HCT116 (cell line): Measurements from ENCODE around the gene RP9. TPM values are rescaled to one million over a fixed set of nuclear protein-coding genes. Genes with fewer than 3 reads are reported as not detected.
A peak's percentile ranks its signal among the peaks of the same experiment; 100 is the strongest.

ENCODE experiments used
- ATAC-seq: fragments of 200-7000 bp; cut with Tn5 transposase; 2 replicates; pipeline ENCODE4 v1.9.1; 2020; ENCODE audit warnings: mild to moderate bottlenecking, moderate library complexity
- BruUV-seq: library from RNA; stranded (reverse); fragments of 400-500 nt; replicated peaks from 2 replicates; lab custom pipeline; 2021; lab: Mats Ljungman, UMichigan
- CTCF ChIA-PET: fragments of 300-600 bp; sonication (Branson Sonifier 250); formaldehyde crosslinking; loops from one replicate; lab custom pipeline; 2021; ENCODE audit warnings: antibody characterized with exemption; lab: Charles Lee
- POLR2A ChIA-PET: fragments of 300-600, 350-600 bp; sonication (Branson Sonifier 250); formaldehyde crosslinking; loops from one replicate; lab custom pipeline; 2021; ENCODE audit warnings: antibody characterized with exemption; lab: Charles Lee
- RAD21 ChIA-PET, 2 experiments: fragments of 300-600 bp; sonication (Branson Sonifier 250); formaldehyde crosslinking; loops; one replicate each; lab custom pipeline; 2023; ENCODE audit warnings: low total read pairs in 2 of 2; ENCODE audit not compliant: uncharacterized antibody in 2 of 2, unreplicated experiment in 2 of 2, low non-redundant PET in 1 of 2; lab: Charles Lee
- DNase-seq: peaks from one replicate; pipeline ENCODE4 v3.0.0-alpha.2; 2010; ENCODE audit warnings: low read depth, low spot score
- H2AFZ ChIP-seq: fragments of 200-600 bp; shearing (Covaris generic), sonication (generic); 2 replicates; pipeline ENCODE4 v1.6.1; 2017; ENCODE audit warnings: low read depth, mixed run types, mixed read lengths, antibody characterized with exemption, low read length; ENCODE audit not compliant: poor library complexity, severe bottlenecking
- H3K27ac ChIP-seq: 2 replicates; pipeline ENCODE4 v1.5.1; 2012; ENCODE audit warnings: low read depth, low read length
- H3K27me3 ChIP-seq: fragments of 200-600 bp; sonication (generic); 2 replicates; pipeline ENCODE4 v1.6.1; 2016; ENCODE audit warnings: mixed run types, low read length, mixed read lengths; ENCODE audit not compliant: insufficient read depth
- H3K36me3 ChIP-seq, 2 experiments: fragments of 200-500 bp in 1 of 2; fragments of 200-600 bp in 1 of 2; sonication (Bioruptor generic) in 1 of 2; sonication (generic) in 1 of 2; 2 replicates each; pipeline versions ENCODE4 v1.5.1 to v1.6.1; 2014 to 2016; ENCODE audit warnings: low read length in 2 of 2, inconsistent platforms in 1 of 2, mixed read lengths in 1 of 2, mixed run types in 1 of 2; ENCODE audit not compliant: insufficient read depth in 2 of 2, control insufficient read depth in 1 of 2
- H3K4me1 ChIP-seq, 2 experiments: fragments of 200-600 bp in 1 of 2; sonication (generic) in 1 of 2; 2 replicates each; pipeline versions ENCODE4 v1.5.1 to v1.6.1; 2012 to 2017; ENCODE audit warnings: low read length in 2 of 2, inconsistent platforms in 1 of 2, mild to moderate bottlenecking in 1 of 2, mixed read lengths in 1 of 2, mixed run types in 1 of 2, moderate library complexity in 1 of 2; ENCODE audit not compliant: insufficient read depth in 2 of 2, control insufficient read depth in 1 of 2
- H3K4me2 ChIP-seq: fragments of 200-600 bp; sonication (generic); 2 replicates; pipeline ENCODE4 v1.6.1; 2017; ENCODE audit warnings: mixed run types, low read length, mixed read lengths
- H3K4me3 ChIP-seq, 2 experiments: fragments of 200-600 bp in 1 of 2; sonication (generic) in 1 of 2; replicated peaks in 1 of 2; 2 replicates each; pipeline ENCODE4 v1.5.1; 2011 to 2016; ENCODE audit warnings: low read length in 2 of 2, control low read depth in 1 of 2, low read depth in 1 of 2, mild to moderate bottlenecking in 1 of 2, mixed read lengths in 1 of 2, mixed run types in 1 of 2
- H3K79me2 ChIP-seq: fragments of 200-600 bp; sonication (generic); 2 replicates; pipeline ENCODE4 v1.6.1; 2017; ENCODE audit warnings: mild to moderate bottlenecking, mixed run types, low read length, moderate library complexity, mixed read lengths; ENCODE audit not compliant: insufficient read depth
- H3K9ac ChIP-seq: fragments of 200-600 bp; sonication (generic); 2 replicates; pipeline ENCODE4 v1.6.1; 2016; ENCODE audit warnings: low read length, mixed read lengths
- H3K9me2 ChIP-seq: fragments of 200-600 bp; sonication (generic), shearing (Covaris generic); 2 replicates; pipeline ENCODE4 v1.6.1; 2017; ENCODE audit warnings: mixed run types, mild to moderate bottlenecking, moderate library complexity; ENCODE audit not compliant: insufficient read depth
- H3K9me3 ChIP-seq, 2 experiments: fragments of 200-500 bp in 1 of 2; fragments of 200-600 bp in 1 of 2; sonication (Bioruptor generic) in 1 of 2; sonication (generic) in 1 of 2; 2 replicates each; pipeline ENCODE4 v1.6.1; 2014 to 2017; ENCODE audit warnings: low read length in 2 of 2, mixed read lengths in 2 of 2, inconsistent platforms in 1 of 2, low read depth in 1 of 2, mild to moderate bottlenecking in 1 of 2, mixed run types in 1 of 2, moderate library complexity in 1 of 2; ENCODE audit not compliant: control insufficient read depth in 1 of 2, insufficient read depth in 1 of 2
- H4K20me1 ChIP-seq: fragments of 200-600 bp; sonication (generic), shearing (Covaris generic); 2 replicates; pipeline ENCODE4 v1.6.1; 2017; ENCODE audit warnings: mixed run types, mild to moderate bottlenecking, moderate library complexity; ENCODE audit not compliant: insufficient read depth
- ATF3 ChIP-seq: IDR thresholded peaks from 2 replicates; pipeline ENCODE4 v1.6.1; 2012
- CBX3 ChIP-seq: IDR thresholded peaks from 2 replicates; pipeline ENCODE4 v1.6.1; 2012; ENCODE audit warnings: low read depth
- CEBPB ChIP-seq: IDR thresholded peaks from 2 replicates; pipeline ENCODE4 v1.6.1; 2012; ENCODE audit warnings: low read depth
- EGR1 ChIP-seq: IDR thresholded peaks from 2 replicates; pipeline ENCODE4 v1.6.1; 2012; ENCODE audit warnings: low read depth
- ELF1 ChIP-seq: IDR thresholded peaks from 2 replicates; pipeline ENCODE4 v1.6.1; 2012; ENCODE audit warnings: low read depth, borderline replicate concordance
- EZH2 ChIP-seq: fragments of 200-600 bp; sonication (generic); IDR thresholded peaks from 2 replicates; pipeline ENCODE4 v1.6.1; 2017; ENCODE audit warnings: antibody characterized with exemption, mixed run types
- EZH2phosphoT487 ChIP-seq: fragments of 200-600 bp; IDR thresholded peaks from 2 replicates; pipeline ENCODE4 v1.6.1; 2018; ENCODE audit warnings: antibody characterized with exemption, borderline replicate concordance
- FOSL1 ChIP-seq: IDR thresholded peaks from 2 replicates; pipeline ENCODE4 v1.6.1; 2012; ENCODE audit warnings: low read depth
- JUND ChIP-seq: IDR thresholded peaks from 2 replicates; pipeline ENCODE4 v1.6.1; 2012
- POLR2A ChIP-seq: IDR thresholded peaks from 2 replicates; pipeline ENCODE4 v1.7.0; 2011; ENCODE audit warnings: borderline replicate concordance; ENCODE audit not compliant: insufficient read depth, insufficient read length; ENCODE audit errors: extremely low read depth
- POLR2AphosphoS5 ChIP-seq: IDR thresholded peaks from 2 replicates; pipeline ENCODE4 v1.6.1; 2011; ENCODE audit warnings: mild to moderate bottlenecking, low read depth, low read length, moderate library complexity
- RAD21 ChIP-seq: IDR thresholded peaks from 2 replicates; pipeline ENCODE4 v1.6.1; 2012; ENCODE audit warnings: low read depth, mild to moderate bottlenecking
- REST ChIP-seq: IDR thresholded peaks from 2 replicates; pipeline ENCODE4 v1.6.1; 2012; ENCODE audit warnings: low read depth
- SIN3A ChIP-seq: IDR thresholded peaks from 2 replicates; pipeline ENCODE4 v1.6.1; 2012; ENCODE audit warnings: low read depth
- SP1 ChIP-seq: IDR thresholded peaks from 2 replicates; pipeline ENCODE4 v1.6.1; 2012; ENCODE audit warnings: low read depth
- SRF ChIP-seq: IDR thresholded peaks from 2 replicates; pipeline ENCODE4 v1.6.1; 2012; ENCODE audit warnings: low read depth
- TCF7L2 ChIP-seq: IDR thresholded peaks from 2 replicates; pipeline ENCODE4 v1.7.0; 2011; ENCODE audit warnings: borderline replicate concordance, inconsistent platforms; ENCODE audit not compliant: insufficient read depth, insufficient read length; ENCODE audit errors: extremely low read depth
- YY1 ChIP-seq: IDR thresholded peaks from 2 replicates; pipeline ENCODE4 v1.6.1; 2011; ENCODE audit warnings: low read length, low read depth, moderate library complexity, mild to moderate bottlenecking; ENCODE audit not compliant: insufficient replicate concordance; ENCODE audit errors: extremely low read depth
- ZFX ChIP-seq: fragments of 450-650 bp; IDR thresholded peaks from 2 replicates; pipeline ENCODE4 v1.6.1; 2017
- intact Hi-C: fragments of 100-400 bp; cut with micrococcal nuclease; formaldehyde crosslinking; loops from 2 replicates; pipeline ENCODE4 v1.10.0; 2022
- total RNA-seq: library from RNA; stranded (reverse); gene quantifications from one replicate; pipeline ENCODE4 v1.2.1, GENCODE V29; 2021; ENCODE audit not compliant: unreplicated experiment
- TF ChIP-seq, protein P1 (sequence below): IDR thresholded peaks from 2 replicates; pipeline ENCODE4 v1.6.1; 2012
- TF ChIP-seq, protein P2 (sequence below), 3 experiments: fragments of 200-600 bp in 1 of 3; sonication (generic) in 1 of 3; IDR thresholded peaks in 2 of 3; conservative IDR thresholded peaks in 1 of 3; 2 replicates each; pipeline ENCODE4 v1.5.1; 2012 to 2017; ENCODE audit warnings: low read depth in 2 of 3, low read length in 2 of 3, antibody characterized with exemption in 1 of 3, borderline replicate concordance in 1 of 3, control low read depth in 1 of 3, mild to moderate bottlenecking in 1 of 3, mixed read lengths in 1 of 3, mixed run types in 1 of 3, moderate library complexity in 1 of 3; ENCODE audit not compliant: insufficient read depth in 1 of 3

The RP9 gene
- total RNA-seq, 1 experiment from 2014 or later, result 14.2 TPM

- Histone ChIP-seq H3K4me1 (peaks cover 7 to 17% of the 10 kb centered on the region in 2 experiments; a peak in 3 of 4 replicates), H3K4me3 (peak within 1 kb of the TSS; percentile 75 to 86), H3K9ac (peak within 1 kb of the TSS; percentile 88), H3K36me3 (peaks cover 0 to 4% of the 10 kb centered on the region in 2 experiments; a peak in 1 of 4 replicates), H3K79me2 (peaks cover 53% of the 10 kb centered on the region), H3K4me2 (peak within 1 kb of the TSS; percentile 93), H2AFZ (no peak within 1 kb of the TSS), H3K9me3 (peaks cover 4 to 5% of the 10 kb centered on the region in 2 experiments; a peak in 1 of 4 replicates), H3K9me2 (no peaks in the 10 kb centered on the region), H4K20me1 (peaks cover 19% of the 10 kb centered on the region; the same call in 1 of the 2 replicates), H3K27me3 (no peaks in the 10 kb centered on the region), H3K27ac (peak within 1 kb of the TSS; percentile 74)
- RAD21 ChIA-PET, result no interaction called here
- DNase-seq (no peak), ATAC-seq (peak; percentile 5)
- CTCF ChIA-PET, result interaction anchor here (1.1 to 1.7 kb wide), 5 partner anchors 10 to 262 kb away, joined by 3 to 5 read pairs (median 4); no protein-coding TSS in a partner anchor
- POLR2A ChIA-PET, result interaction anchor here (0.6 to 2.1 kb wide), 4 partner anchors 9 to 128 kb away, joined by 3 to 5 read pairs (median 4); no protein-coding TSS in a partner anchor
- intact Hi-C loops, result loop anchor here (5.0 kb wide), 2 partner anchors 45 to 120 kb away; partner anchors contain the start of gene RP9
- no TSS peak for BruUV-seq
- TF ChIP-seq REST (no peak), EGR1 (no peak), POLR2A (no peak), SIN3A (peak; percentile 50; the same call in 1 of the 2 replicates), FOSL1 (no peak), POLR2AphosphoS5 (peak; percentile 67), ATF3 (no peak), ELF1 (no peak), ZFX (peak; percentile 92; the same call in 1 of the 2 replicates), EZH2phosphoT487 (no peak), EZH2 (no peak), CBX3 (no peak), JUND (no peak), CEBPB (no peak), SP1 (no peak), RAD21 (no peak), TCF7L2 (no peak), YY1 (no peak), SRF (no peak)
- TF ChIP-seq, protein P1, sequence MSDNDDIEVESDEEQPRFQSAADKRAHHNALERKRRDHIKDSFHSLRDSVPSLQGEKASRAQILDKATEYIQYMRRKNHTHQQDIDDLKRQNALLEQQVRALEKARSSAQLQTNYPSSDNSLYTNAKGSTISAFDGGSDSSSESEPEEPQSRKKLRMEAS, result no peak; the same call in none of the 2 replicates
- TF ChIP-seq, protein P2, sequence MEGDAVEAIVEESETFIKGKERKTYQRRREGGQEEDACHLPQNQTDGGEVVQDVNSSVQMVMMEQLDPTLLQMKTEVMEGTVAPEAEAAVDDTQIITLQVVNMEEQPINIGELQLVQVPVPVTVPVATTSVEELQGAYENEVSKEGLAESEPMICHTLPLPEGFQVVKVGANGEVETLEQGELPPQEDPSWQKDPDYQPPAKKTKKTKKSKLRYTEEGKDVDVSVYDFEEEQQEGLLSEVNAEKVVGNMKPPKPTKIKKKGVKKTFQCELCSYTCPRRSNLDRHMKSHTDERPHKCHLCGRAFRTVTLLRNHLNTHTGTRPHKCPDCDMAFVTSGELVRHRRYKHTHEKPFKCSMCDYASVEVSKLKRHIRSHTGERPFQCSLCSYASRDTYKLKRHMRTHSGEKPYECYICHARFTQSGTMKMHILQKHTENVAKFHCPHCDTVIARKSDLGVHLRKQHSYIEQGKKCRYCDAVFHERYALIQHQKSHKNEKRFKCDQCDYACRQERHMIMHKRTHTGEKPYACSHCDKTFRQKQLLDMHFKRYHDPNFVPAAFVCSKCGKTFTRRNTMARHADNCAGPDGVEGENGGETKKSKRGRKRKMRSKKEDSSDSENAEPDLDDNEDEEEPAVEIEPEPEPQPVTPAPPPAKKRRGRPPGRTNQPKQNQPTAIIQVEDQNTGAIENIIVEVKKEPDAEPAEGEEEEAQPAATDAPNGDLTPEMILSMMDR (IDR thresholded peaks at IDR 0.05 in 2 of 3, conservative IDR thresholded peaks at IDR 0.05 in 1 of 3; ENCODE audit: borderline replicate concordance in 1 of 3, insufficient read depth in 1 of 3, low read depth in 2 of 3, low read length in 2 of 3), result no peak
Measured at GRCh38 chr7:33062023-33062781, 47.0 kb downstream of the RP9 start, which contains the start of gene NT5C3A. NT5C3A (minus strand) TSS chr7:33062776; CDS start chr7:33062705, 71 bp downstream.
